NCI-H1105 treated with DMSO at 0.1 percent for 48 hours (cell line): ENCODE results near the gene ILF2.
"Not testable (repeated sequence)": the region's sequence is repeated elsewhere in the genome, so short reads cannot be mapped to it uniquely, and the experiment has no call there.

Experiments used
- DNase-seq: peaks from one replicate; lab custom pipeline; 2025; lab: John Stamatoyannopoulos, UW

The ILF2 gene

GRCh38 chr1:153679337-153680119 lies 8.7 kb upstream of the ILF2 start:
- DNase-seq = no peak

DNA sequence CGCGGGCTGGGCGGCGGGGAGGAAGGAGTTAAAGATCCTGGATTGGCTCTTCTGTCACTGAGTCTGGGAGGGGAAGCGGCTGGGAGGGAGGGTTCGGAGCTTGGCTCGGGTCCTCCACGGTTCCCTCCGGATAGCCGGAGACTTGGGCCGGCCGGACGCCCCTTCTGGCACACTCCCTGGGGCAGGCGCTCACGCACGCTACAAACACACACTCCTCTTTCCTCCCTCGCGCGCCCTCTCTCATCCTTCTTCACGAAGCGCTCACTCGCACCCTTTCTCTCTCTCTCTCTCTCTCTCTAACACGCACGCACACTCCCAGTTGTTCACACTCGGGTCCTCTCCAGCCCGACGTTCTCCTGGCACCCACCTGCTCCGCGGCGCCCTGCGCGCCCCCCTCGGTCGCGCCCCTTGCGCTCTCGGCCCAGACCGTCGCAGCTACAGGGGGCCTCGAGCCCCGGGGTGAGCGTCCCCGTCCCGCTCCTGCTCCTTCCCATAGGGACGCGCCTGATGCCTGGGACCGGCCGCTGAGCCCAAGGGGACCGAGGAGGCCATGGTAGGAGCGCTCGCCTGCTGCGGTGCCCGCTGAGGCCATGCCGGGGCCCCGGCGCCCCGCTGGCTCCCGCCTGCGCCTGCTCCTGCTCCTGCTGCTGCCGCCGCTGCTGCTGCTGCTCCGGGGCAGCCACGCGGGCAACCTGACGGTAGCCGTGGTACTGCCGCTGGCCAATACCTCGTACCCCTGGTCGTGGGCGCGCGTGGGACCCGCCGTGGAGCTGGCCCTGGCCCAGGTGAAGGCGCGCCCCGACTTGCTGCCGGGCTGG lies 7.9 kb upstream of the ILF2 start, which contains the start of gene NPR1:
Gene NPR1, plus strand, starts transcription at position 170 of the 818 bp plus-strand sequence. Its CDS starts 421 bp downstream, at position 591.
- DNase-seq = peak; percentile 38

DNA sequence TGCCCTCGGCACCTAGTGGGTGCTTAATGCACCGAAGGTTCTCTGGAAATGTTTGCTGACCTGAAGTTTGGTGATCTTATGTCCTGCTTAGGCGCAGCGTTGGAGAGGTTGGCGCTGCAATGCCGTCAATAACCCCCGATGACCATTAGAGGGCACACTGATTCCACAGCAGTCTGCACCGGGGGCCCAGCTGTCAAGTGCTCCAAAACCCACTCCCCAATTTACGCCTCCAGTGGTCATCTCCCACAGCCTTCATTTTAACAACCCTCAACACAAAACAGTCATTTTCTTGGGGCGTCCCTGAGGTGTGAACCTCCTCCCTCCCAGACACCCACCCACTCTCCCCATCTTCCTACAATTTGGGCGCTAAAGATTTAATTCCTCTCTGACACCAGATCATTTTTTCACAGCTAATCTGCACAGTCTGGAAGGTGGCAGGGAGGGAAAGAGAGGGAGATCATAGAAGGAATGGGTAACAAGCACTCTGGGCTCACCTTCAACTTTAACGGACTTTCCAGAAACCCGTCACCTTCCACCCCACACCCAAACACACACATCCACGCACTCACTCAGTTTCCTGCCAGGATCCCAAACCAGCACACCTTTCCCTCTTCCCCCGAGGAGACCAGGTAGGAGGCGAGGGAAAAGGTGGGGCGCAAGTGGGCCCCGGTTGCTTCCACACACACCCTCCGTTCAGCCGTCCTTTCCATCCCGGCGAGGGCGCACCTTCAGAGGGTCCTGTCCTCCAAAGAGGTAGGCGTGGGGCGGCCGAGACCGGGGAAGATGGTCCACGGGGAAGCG lies 7.1 kb upstream of the ILF2 start:
- DNase-seq = peak; percentile 58

GRCh38 chr1:153673511-153673910 lies 2.7 kb upstream of the ILF2 start:
- no peak for DNase-seq

- DNase-seq = peak; percentile 45
Observed at GRCh38 chr1:153671628-153672353, 998 bp upstream of the ILF2 start.

- DNase-seq = no peak
Observed at GRCh38 chr1:153670257-153670858, 435 bp downstream of the ILF2 start.

GRCh38 chr1:153669606-153670005 lies 1.2 kb downstream of the ILF2 start:
- DNase-seq = no peak

- DNase-seq = not testable (repeated sequence)
Observed at GRCh38 chr1:153668672-153669071, 2.1 kb downstream of the ILF2 start.

DNA sequence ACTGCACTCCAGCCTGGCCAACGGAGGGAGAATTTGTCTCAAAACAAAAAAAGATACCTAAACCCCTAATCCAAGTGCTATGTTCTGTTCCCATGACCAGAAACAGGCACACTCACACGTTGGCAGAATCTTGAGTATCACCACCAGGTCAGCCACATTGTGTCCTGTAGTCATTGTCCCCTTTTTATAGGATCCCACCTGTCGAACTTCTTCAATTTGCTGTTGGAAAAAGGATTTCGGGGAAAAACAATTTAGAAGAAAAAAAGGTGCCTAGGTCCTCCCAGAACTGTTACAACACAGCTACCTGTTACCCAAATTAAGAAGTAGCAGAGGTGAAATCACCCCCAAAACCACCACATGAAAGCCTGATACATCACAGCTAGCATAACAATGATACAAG lies 3.4 kb downstream of the ILF2 start:
- no peak for DNase-seq

GRCh38 chr1:153663211-153663610 lies 7.6 kb downstream of the ILF2 start:
- DNase-seq = no peak

DNA sequence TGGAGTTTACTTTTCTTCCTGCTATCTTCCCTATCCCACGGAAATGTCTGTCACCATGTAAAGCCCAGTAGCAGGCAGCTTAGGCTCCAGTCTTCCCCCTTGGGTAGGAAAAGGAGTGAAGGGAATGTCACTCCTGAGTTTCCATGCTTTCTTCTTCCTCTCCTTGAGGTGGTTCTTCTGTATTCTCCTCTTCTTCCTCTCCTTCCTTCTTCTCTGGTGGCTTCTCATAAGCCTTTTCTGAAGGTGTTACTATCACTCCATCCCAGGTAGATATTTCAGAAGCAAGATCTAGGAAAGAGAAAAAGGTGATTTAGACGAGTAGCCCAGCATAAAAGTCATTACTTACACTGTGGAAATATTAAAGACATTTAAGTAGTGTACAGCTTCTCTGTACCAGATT lies 8.5 kb downstream of the ILF2 start:
- no peak for DNase-seq

DNA sequence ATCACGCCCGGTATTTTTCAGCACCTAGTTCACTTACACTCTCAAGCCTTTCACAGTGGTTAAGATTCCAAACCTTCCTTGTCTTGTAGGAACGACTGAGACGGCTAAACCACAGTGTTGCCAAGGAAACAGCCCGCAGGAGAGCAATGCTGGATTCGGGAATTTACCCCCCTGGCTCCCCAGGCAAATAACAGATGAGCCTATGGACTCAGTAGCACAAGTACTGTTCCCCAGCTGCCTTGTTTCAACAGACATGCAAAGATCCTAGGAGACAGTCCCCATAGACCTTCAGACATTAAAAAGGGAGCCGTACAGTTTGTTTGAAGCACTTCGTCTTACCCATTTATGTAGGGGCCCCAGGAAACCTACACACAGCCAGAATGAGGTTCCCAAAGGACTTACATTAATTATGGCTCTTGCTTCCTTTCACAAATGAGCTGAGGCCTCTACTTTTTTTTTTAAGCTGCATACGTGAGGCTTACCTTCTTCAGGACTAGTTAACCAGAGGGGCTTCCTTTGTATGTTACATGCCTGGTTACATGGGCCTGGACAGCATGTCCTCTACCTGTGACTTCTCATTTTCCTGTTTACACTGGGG lies 9.6 kb downstream of the ILF2 start:
- no peak for DNase-seq

- no peak for DNase-seq
Observed at GRCh38 chr1:153659656-153660055, 11.1 kb downstream of the ILF2 start.

DNA sequence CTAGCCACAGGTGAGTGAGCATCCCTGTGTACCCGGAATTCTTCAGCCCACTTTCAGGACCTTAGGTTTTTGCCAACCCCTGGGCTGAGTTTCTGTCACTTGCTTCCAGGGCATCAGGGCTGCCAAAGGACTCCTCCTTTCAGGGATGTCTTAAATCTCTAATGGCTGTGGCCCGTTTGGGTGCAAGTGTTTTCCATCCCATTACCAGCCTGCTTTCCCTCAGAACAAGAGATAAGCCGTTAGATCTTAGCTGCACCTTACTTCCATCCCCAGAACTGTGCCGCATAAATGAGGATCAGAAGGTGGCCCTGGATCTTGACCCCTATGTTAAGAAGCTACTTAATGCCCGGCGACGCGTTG lies 11.6 kb downstream of the ILF2 start:
- no peak for DNase-seq

DNA sequence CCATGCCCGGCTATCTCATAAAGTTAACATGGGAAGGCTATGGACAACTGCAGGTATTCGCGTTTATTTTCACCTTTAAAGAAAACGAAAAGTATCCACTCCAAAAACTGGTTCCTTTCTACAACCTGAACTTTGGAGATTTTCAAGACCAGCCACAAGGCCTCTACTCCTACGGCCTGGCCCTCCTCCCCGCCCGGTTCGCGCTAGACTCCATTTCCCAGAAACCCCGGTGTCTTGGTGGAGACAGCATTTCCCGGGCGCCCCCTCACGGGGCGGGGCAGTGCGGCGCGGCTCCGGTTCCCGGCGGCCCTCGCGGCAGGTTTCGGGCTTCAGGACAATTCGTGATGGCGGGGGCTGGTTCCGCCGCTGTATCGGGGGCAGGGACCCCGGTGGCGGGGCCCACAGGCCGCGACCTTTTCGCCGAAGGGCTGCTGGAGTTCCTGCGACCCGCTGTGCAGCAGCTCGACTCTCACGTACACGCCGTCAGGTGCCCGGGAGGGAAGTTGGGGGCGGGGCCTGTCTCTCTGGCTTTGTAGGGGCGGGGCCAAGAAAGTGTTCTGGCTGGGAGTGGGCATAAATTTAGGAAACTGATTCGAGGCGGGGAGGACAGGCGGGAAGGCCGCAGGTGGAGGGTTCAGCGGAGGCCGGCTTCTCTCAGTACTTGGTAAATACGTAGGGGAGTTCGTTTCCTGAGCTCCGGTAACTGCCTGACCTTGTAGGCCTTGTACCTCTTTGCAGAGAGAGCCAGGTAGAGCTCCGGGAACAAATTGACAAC lies 12.2 kb downstream of the ILF2 start, which contains the start of gene SNAPIN:
Gene SNAPIN, plus strand, starts transcription at position 304 of the 775 bp plus-strand sequence. Its CDS starts 41 bp downstream, at position 345.
- DNase-seq = peak; percentile 84

GRCh38 chr1:153655333-153655732 lies 15.5 kb downstream of the ILF2 start:
- DNase-seq = no peak

DNA sequence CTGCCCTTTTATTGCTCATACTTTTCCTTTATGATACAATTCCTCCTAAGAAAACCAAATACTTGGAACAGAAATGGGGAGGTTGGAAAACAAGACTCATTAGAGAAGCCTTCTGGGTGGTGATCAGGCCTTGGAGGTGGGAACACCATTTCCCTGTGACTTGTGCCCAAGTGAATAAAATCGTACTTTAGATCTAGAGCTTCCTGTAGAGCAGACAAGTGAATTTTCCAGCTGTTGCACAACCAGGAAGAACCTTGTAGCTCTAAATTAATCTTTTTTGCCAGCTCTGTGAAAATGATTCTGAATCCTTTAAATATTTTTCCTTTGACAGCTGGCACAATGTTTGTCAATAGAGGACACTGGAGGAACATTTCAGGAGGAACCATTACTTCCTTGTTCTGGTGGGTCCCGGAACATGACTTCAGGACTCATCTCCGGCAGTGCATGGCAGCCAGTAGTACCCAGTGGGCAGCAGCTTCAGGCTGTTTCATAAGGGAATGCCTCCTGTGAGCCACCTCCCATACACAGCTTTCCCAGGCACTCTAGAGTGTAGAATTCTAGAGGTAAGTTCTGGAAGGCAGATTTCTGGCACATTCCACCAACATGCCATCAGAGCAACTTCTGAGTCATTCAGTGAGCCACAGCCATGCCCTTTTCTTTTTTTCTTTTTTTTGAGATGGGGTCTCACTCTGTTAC lies 17.8 kb downstream of the ILF2 start:
- DNase-seq = no peak

DNA sequence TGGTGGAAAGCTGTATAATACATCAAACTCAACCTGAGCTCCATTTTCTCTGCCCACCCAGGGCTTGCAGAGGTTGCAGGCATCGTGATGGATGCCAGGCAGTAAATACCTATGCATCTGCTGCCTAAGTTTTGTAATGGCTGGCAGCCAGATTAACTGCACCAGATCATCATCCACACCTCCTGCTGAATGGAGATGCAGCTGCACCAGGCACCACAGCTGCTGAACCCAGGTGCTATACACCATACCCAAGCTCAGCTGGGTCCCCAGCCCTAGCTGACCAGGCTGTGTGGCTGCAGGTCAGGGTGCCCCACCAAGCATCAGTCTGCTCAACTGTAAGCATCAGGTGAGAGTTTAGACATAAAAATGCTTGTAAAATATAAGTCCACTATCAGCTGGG lies 19.0 kb downstream of the ILF2 start:
- no peak for DNase-seq

- DNase-seq = peak; percentile 22
Observed at GRCh38 chr1:153649863-153650235, 20.9 kb downstream of the ILF2 start.
